GM10248 (cell line): Measurements from ENCODE around the gene ZMIZ1.

Experiments
- CTCF ChIA-PET: fragments of 300-600 bp; sonication (Branson Sonifier 250); formaldehyde crosslinking; extraction: SDS; loops from one replicate; lab custom pipeline; 2021; ENCODE audit warnings: antibody characterized with exemption; lab: Yijun Ruan, JAX
- POLR2A ChIA-PET: fragments of 350-650 bp; sonication (Branson Sonifier 250); formaldehyde crosslinking; extraction: SDS; loops from one replicate; lab custom pipeline; 2020; ENCODE audit warnings: antibody characterized with exemption; lab: Yijun Ruan, JAX
- DNase-seq: peaks from one replicate; pipeline ENCODE4 v3.0.0; 2012; ENCODE audit errors: extremely low spot score
- TF ChIP-seq, protein P1 (sequence below): IDR thresholded peaks from 2 replicates; pipeline ENCODE4 v1.5.1; 2012; ENCODE audit warnings: mild to moderate bottlenecking, low read depth; ENCODE audit errors: extremely low read depth, missing control alignments, control extremely low read depth

The ZMIZ1 gene

GRCh38 chr10:79159785-79160184 is 91.0 kb downstream of the ZMIZ1 start:
- no peak for DNase-seq
- ChIA-PET CTCF (interaction anchor here (2.3 to 5.3 kb wide), 2 partner anchors 11 to 35 kb away, joined by 6 to 25 read pairs; no protein-coding TSS in a partner anchor), POLR2A (no interaction called here)
- TF ChIP-seq, protein P1, sequence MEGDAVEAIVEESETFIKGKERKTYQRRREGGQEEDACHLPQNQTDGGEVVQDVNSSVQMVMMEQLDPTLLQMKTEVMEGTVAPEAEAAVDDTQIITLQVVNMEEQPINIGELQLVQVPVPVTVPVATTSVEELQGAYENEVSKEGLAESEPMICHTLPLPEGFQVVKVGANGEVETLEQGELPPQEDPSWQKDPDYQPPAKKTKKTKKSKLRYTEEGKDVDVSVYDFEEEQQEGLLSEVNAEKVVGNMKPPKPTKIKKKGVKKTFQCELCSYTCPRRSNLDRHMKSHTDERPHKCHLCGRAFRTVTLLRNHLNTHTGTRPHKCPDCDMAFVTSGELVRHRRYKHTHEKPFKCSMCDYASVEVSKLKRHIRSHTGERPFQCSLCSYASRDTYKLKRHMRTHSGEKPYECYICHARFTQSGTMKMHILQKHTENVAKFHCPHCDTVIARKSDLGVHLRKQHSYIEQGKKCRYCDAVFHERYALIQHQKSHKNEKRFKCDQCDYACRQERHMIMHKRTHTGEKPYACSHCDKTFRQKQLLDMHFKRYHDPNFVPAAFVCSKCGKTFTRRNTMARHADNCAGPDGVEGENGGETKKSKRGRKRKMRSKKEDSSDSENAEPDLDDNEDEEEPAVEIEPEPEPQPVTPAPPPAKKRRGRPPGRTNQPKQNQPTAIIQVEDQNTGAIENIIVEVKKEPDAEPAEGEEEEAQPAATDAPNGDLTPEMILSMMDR = no peak

DNA sequence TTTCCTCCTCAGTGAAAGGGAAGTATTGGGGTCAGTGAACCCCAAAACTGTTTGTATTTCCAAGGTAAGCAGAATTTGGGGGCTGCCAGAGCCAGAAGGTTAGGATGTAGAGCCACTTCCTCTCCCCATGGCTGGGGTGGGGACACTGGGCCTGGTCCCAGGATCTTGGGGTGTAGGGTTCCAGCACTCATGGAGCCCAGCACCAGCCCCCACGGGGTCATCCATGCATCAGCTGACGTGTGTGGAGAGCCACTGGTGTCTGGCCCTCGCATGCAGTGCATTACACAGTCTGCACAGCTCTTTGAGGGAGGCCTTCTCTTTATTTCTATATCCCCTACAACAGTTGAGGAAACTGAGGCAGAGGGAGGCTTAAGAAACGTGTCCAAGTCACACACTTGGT is 91.4 kb downstream of the ZMIZ1 start:
- TF ChIP-seq, protein P1 = no peak
- ChIA-PET POLR2A (no interaction called here), CTCF (interaction anchor here (5.3 kb wide), 1 partner anchor 35 kb away, joined by 25 read pairs; no protein-coding TSS in a partner anchor)
- DNase-seq = no peak

DNA sequence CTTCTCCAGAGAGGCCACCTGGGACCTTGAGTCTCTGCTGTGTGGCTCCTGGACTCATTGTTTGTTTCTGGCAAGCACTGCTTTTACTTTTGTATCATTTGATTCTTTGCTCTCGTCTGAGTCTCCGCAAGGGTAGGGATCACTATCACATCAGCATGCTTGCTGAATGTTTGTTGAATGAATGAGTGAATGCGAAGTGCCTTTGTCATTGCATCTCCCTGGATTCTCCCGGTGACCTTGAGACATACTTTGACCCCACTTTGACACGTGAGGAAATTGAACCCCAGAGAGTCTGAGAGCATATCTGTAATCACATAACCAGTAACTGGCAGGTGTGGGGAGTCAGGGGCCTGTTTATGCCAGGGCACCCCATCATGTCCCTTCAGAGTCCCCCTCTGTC is 92.8 kb downstream of the ZMIZ1 start:
- POLR2A ChIA-PET = no interaction called here
- TF ChIP-seq, protein P1 = no peak
- CTCF ChIA-PET = no interaction called here
- no peak for DNase-seq

DNA sequence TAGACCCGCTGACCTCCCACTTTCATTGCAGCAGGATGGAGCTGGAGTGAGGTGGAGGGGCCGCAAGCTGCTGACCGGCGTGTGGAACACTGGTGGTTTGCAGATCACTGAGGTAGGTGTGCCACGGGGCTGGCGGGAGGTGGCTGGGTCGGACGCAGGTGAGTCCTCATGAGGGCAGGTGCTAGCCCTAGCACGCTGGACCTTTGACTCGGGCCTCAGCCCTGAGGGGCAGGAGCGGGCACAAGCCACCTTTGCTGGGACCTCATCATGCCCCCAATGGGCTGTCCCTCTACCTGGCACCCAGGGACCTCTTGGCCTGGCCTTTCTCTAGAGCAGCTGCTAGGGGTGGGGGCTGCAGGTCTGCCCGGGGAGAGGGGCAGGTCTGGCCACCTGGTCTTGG is 93.3 kb downstream of the ZMIZ1 start:
- DNase-seq = no peak
- ChIA-PET CTCF (no interaction called here), POLR2A (no interaction called here)
- TF ChIP-seq, protein P1 = no peak

DNA sequence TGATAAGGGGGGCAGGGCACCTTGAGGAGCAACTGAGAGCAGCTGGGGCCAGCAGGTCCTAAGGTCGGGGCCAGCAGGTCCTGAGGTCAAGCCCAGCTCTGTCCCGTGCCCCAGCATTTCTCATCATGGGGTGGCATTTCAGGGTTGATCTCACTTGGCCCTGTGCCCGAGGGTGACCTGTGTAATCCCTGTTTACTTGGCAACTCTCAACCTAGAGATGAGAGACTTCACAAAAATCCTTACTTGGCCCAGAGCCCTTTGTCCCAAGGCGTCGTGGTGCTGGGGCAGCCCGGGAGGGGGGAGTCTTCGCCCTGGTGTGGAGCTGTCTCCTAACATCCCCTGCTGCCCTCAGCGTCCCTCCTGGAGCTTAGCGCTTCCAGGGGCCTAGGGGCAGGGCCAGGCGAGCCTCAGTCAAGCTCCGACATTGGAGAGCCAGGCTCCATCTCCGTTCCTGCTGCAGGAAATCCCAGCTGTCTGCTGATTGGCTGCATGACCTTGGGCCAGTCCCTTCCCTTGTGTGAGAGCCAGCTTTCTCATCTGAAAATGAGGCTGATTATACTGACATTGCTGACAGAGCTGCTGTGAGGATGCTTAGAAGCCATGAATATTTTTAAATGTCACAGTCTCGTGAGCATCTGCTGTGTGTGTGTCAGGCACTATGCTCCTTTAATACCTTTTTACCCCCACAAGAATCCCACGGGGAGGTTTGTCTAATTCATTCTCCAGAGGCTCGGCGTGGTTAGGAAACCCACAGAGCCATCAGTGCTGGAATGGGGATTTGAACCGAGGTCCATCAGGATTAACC is 94.3 kb downstream of the ZMIZ1 start:
- CTCF ChIA-PET = interaction anchor here (1.1 to 1.9 kb wide), 3 partner anchors 8 to 33 kb away, joined by 3 to 4 read pairs (median 4); no protein-coding TSS in a partner anchor
- POLR2A ChIA-PET = interaction anchor here (0.7 kb wide), 1 partner anchor 52 kb away, joined by 3 read pairs; no protein-coding TSS in a partner anchor
- DNase-seq = no peak
- TF ChIP-seq, protein P1 = no peak

DNA sequence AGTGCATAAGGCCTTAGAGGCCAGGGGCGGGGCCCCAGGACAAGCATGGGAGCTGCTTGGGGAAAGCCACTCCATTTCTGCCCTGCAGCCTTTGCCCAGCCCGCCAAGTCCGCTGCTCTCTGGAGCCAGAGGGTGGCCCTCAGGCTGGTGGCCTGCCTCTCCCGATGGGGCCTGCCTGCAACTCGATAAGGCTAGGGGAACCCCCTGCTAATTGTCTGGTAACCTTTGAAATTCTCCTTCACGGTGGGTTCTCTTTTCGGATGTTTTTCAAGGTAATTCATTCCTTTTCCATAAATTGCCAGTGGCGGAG is 94.9 kb downstream of the ZMIZ1 start:
- ChIA-PET CTCF (interaction anchor here (1.4 to 3.6 kb wide), 3 partner anchors 8 to 32 kb away, joined by 4 to 17 read pairs (median 4); no protein-coding TSS in a partner anchor), POLR2A (interaction anchor here (0.7 kb wide), 1 partner anchor 53 kb away, joined by 3 read pairs; no protein-coding TSS in a partner anchor)
- TF ChIP-seq, protein P1 = no peak
- no peak for DNase-seq
